ENCODE results near the gene RNF208. TPM values are rescaled to one million over a fixed set of nuclear protein-coding genes. Genes with fewer than 3 reads are reported as not detected.
A peak's percentile ranks its signal among the peaks of the same experiment; 100 is the strongest.

RNF208 gene
- polyA plus RNA-seq, 1 donor from 2014 or later: 1.5 TPM

GRCh38 chr9:137204731-137205125 is 17.3 kb downstream of the RNF208 start:
- H3K79me2 ChIP-seq (replicated peaks; ENCODE audit: insufficient read depth, low read length): peaks cover 31% of the 10 kb centered on the region
- peak overlapping the region; percentile 63 for H3K27ac ChIP-seq (ENCODE audit: low read length)
- H3K4me3 ChIP-seq (ENCODE audit: low read length): peak overlapping the region; percentile 100
- H3K36me3 ChIP-seq (ENCODE audit: insufficient read depth, low read length): no peaks in the 10 kb centered on the region
- H3K9me2 ChIP-seq (ENCODE audit: insufficient read depth, low read length): no peaks in the 10 kb centered on the region
- H3K4me2 ChIP-seq (ENCODE audit: low read length): peak overlapping the region; percentile 74
- H3K9ac ChIP-seq (ENCODE audit: low read length): peak overlapping the region; percentile 83
- H3K27me3 ChIP-seq (ENCODE audit: insufficient read depth, low read depth, low read length): no peaks in the 10 kb centered on the region
- TF ChIP-seq CTCF (IDR thresholded peaks at IDR 0.05; ENCODE audit: poor library complexity, severe bottlenecking) (no peak), TAF1 (IDR thresholded peaks at IDR 0.05; ENCODE audit: low read depth) (no peak), REST (IDR thresholded peaks at IDR 0.05; ENCODE audit: borderline replicate concordance) (no peak), EZH2 (IDR thresholded peaks at IDR 0.05; ENCODE audit: borderline replicate concordance, insufficient read depth, low read length, poor library complexity, severe bottlenecking) (no peak), RAD21 (conservative IDR thresholded peaks at IDR 0.05) (no peak), POLR2AphosphoS5 (IDR thresholded peaks at IDR 0.05) (no peak), SMC3 (conservative IDR thresholded peaks at IDR 0.05; ENCODE audit: poor library complexity) (no peak), EP300 (conservative IDR thresholded peaks at IDR 0.05; ENCODE audit: poor library complexity, severe bottlenecking) (no peak), MXI1 (conservative IDR thresholded peaks at IDR 0.05; ENCODE audit: poor library complexity, severe bottlenecking) (no peak)
- no peaks in the 10 kb centered on the region for H3F3A ChIP-seq (ENCODE audit: insufficient read depth, low read length, poor library complexity, severe bottlenecking)
- H3K9me3 ChIP-seq (ENCODE audit: low read length): no peaks in the 10 kb centered on the region
- no peak overlapping the region for H2AFZ ChIP-seq (ENCODE audit: low read depth, low read length)
- H4K20me1 ChIP-seq (ENCODE audit: insufficient read depth): no peaks in the 10 kb centered on the region

- TF ChIP-seq CTCF (IDR thresholded peaks at IDR 0.05; ENCODE audit: poor library complexity, severe bottlenecking) (no peak), TAF1 (IDR thresholded peaks at IDR 0.05; ENCODE audit: low read depth) (no peak), EZH2 (IDR thresholded peaks at IDR 0.05; ENCODE audit: borderline replicate concordance, insufficient read depth, low read length, poor library complexity, severe bottlenecking) (no peak), POLR2AphosphoS5 (IDR thresholded peaks at IDR 0.05) (no peak), SMC3 (conservative IDR thresholded peaks at IDR 0.05; ENCODE audit: poor library complexity) (no peak), EP300 (conservative IDR thresholded peaks at IDR 0.05; ENCODE audit: poor library complexity, severe bottlenecking) (no peak), REST (IDR thresholded peaks at IDR 0.05; ENCODE audit: borderline replicate concordance) (no peak), RAD21 (conservative IDR thresholded peaks at IDR 0.05) (no peak), MXI1 (conservative IDR thresholded peaks at IDR 0.05; ENCODE audit: poor library complexity, severe bottlenecking) (no peak)
- Histone ChIP-seq H3F3A (ENCODE audit: insufficient read depth, low read length, poor library complexity, severe bottlenecking) (no peaks in the 10 kb centered on the region), H3K36me3 (ENCODE audit: insufficient read depth, low read length) (no peaks in the 10 kb centered on the region), H3K27ac (ENCODE audit: low read length) (no peak overlapping the region), H3K9ac (ENCODE audit: low read length) (no peak overlapping the region), H3K4me2 (ENCODE audit: low read length) (no peak overlapping the region), H4K20me1 (ENCODE audit: insufficient read depth) (no peaks in the 10 kb centered on the region), H3K9me2 (ENCODE audit: insufficient read depth, low read length) (no peaks in the 10 kb centered on the region), H3K27me3 (ENCODE audit: insufficient read depth, low read depth, low read length) (no peaks in the 10 kb centered on the region), H3K9me3 (ENCODE audit: low read length) (no peaks in the 10 kb centered on the region), H3K4me3 (ENCODE audit: low read length) (no peak overlapping the region), H3K79me2 (replicated peaks; ENCODE audit: insufficient read depth, low read length) (peaks cover 31% of the 10 kb centered on the region), H2AFZ (ENCODE audit: low read depth, low read length) (no peak overlapping the region)
Observed at GRCh38 chr9:137202966-137203365, 19.1 kb downstream of the RNF208 start.
